Left ventricle myocardium superior (tissue), 1 donor: Measurements from ENCODE around the gene USP17L19. TPM values are rescaled to one million over a fixed set of nuclear protein-coding genes. Genes with fewer than 3 reads are reported as not detected.
A peak's percentile ranks its signal among the peaks of the same experiment; 100 is the strongest.
"Not testable (repeated sequence)": the region's sequence is repeated elsewhere in the genome, so short reads cannot be mapped to it uniquely, and the experiment has no call there.

ENCODE experiments used
- ATAC-seq: fragments of 200-7000 bp; cut with Tn5 transposase; one replicate; pipeline ENCODE4 v1.9.1; 2020; ENCODE audit warnings: mild to moderate bottlenecking, moderate library complexity
- DNase-seq: peaks from one replicate; pipeline ENCODE4 v3.0.0-alpha.2; 2020
- intact Hi-C: fragments of 100-400 bp; cut with micrococcal nuclease; formaldehyde crosslinking; loops from one replicate; pipeline ENCODE4 v1.11.0; 2022
- long read RNA-seq: library from polyadenylated mRNA; unstranded; transcript quantifications from one replicate; pipeline ENCODE4 v2.0.0, GENCODE V29; 2021
- total RNA-seq: library from RNA; stranded (reverse); fragmentation: NEBNext Ultra II Directional; extraction: Animal tissue kit (Norgen Biotek cat#: 25700); gene quantifications from one replicate; pipeline ENCODE4 v1.2.1, GENCODE V29; 2021
- donor health status: DM: no; HTN: yes; CAD: no; lungs with severe emphysema.

The USP17L19 gene
- total RNA-seq = not detected
- long read RNA-seq = 0 reads

- ATAC-seq, intact Hi-C loops, DNase-seq: not testable (repeated sequence)
These were observed at the start of gene USP17L19 for GRCh38 chr4:9253078-9253477. USP17L19 (plus strand) TSS chr4:9253378; CDS start chr4:9253378, 0 bp downstream.

GRCh38 chr4:9210357-9210756 is 42.8 kb upstream of the USP17L19 start, which contains the start of gene USP17L10:
USP17L10 (plus strand) TSS chr4:9210657; CDS start chr4:9210657, 0 bp downstream.
- DNase-seq, intact Hi-C loops, ATAC-seq: not testable (repeated sequence)

GRCh38 chr4:9214701-9215100 is 38.5 kb upstream of the USP17L19 start:
- ATAC-seq, intact Hi-C loops: not testable (repeated sequence)
- DNase-seq = peak; percentile 10

- ATAC-seq, DNase-seq, intact Hi-C loops: not testable (repeated sequence)
These were observed 38.1 kb upstream of the USP17L19 start, which contains the start of gene USP17L11 for GRCh38 chr4:9215105-9215504. USP17L11 (plus strand) TSS chr4:9215405; CDS start chr4:9215405, 0 bp downstream.

GRCh38 chr4:9219852-9220251 is 33.3 kb upstream of the USP17L19 start, which contains the start of gene USP17L12:
USP17L12 (plus strand) TSS chr4:9220152; CDS start chr4:9220152, 0 bp downstream.
- ATAC-seq, DNase-seq, intact Hi-C loops: not testable (repeated sequence)

GRCh38 chr4:9224596-9224995 is 28.6 kb upstream of the USP17L19 start, which contains the start of gene USP17L13:
USP17L13 (plus strand) TSS chr4:9224896; CDS start chr4:9224896, 0 bp downstream.
- intact Hi-C loops, DNase-seq, ATAC-seq: not testable (repeated sequence)

GRCh38 chr4:9230249-9230648 is 22.9 kb upstream of the USP17L19 start:
- ATAC-seq, intact Hi-C loops: not testable (repeated sequence)
- DNase-seq = peak; percentile 5

- DNase-seq, intact Hi-C loops, ATAC-seq: not testable (repeated sequence)
These were observed 19.1 kb upstream of the USP17L19 start, which contains the start of gene USP17L15 for GRCh38 chr4:9234085-9234484. USP17L15 (plus strand) TSS chr4:9234385; CDS start chr4:9234385, 0 bp downstream.

- ATAC-seq, intact Hi-C loops: not testable (repeated sequence)
- peak; percentile 20 for DNase-seq
These were observed 14.7 kb upstream of the USP17L19 start for GRCh38 chr4:9238461-9238860.

- intact Hi-C loops = not testable (repeated sequence)
These were observed 9.6 kb upstream of the USP17L19 start, which contains the start of gene USP17L17 for GRCh38 chr4:9243579-9243978. USP17L17 (plus strand) TSS chr4:9243879; CDS start chr4:9243879, 0 bp downstream.

GRCh38 chr4:9247953-9248680 is 5.1 kb upstream of the USP17L19 start, which contains the start of gene USP17L18:
USP17L18 (plus strand) TSS chr4:9248630; CDS start chr4:9248630, 0 bp downstream.
- ATAC-seq, DNase-seq, intact Hi-C loops: not testable (repeated sequence)

More at GRCh38 chr4:9243579-9243978, 9.6 kb upstream of the USP17L19 start, which contains the start of gene USP17L17:
- not testable (repeated sequence) for DNase-seq, ATAC-seq

GRCh38 chr4:9257824-9258223 is 4.6 kb downstream of the USP17L19 start, which contains the start of gene USP17L20:
USP17L20 (plus strand) TSS chr4:9258124; CDS start chr4:9258124, 0 bp downstream.
- ATAC-seq, intact Hi-C loops, DNase-seq: not testable (repeated sequence)

GRCh38 chr4:9262572-9262971 is 9.4 kb downstream of the USP17L19 start, which contains the start of gene USP17L21:
USP17L21 (plus strand) TSS chr4:9262872; CDS start chr4:9262872, 0 bp downstream.
- intact Hi-C loops, DNase-seq, ATAC-seq: not testable (repeated sequence)

- DNase-seq, intact Hi-C loops, ATAC-seq: not testable (repeated sequence)
These were observed 14.1 kb downstream of the USP17L19 start, which contains the start of gene USP17L22 for GRCh38 chr4:9267319-9267718. USP17L22 (plus strand) TSS chr4:9267619; CDS start chr4:9267619, 0 bp downstream.

- DNase-seq = peak; percentile 31
- intact Hi-C loops, ATAC-seq: not testable (repeated sequence)
These were observed 18.5 kb downstream of the USP17L19 start for GRCh38 chr4:9271719-9272118.
